Hepatocyte (in vitro differentiated cells): Measurements from ENCODE around the gene GPR141. TPM values are rescaled to one million over a fixed set of nuclear protein-coding genes. Genes with fewer than 3 reads are reported as not detected.

Experiments
- DNase-seq: peaks from one replicate; pipeline ENCODE4 v3.0.0-alpha.2; 2016; ENCODE audit warnings: low spot score
- H2AFZ ChIP-seq: fragments of 200-600 bp; sonication (generic); 2 replicates; pipeline ENCODE4 v1.6.0; 2016; ENCODE audit warnings: antibody characterized with exemption, mild to moderate bottlenecking
- H3K27ac ChIP-seq: fragments of 200-600 bp; sonication (generic); 2 replicates; pipeline ENCODE4 v1.5.1; 2016; ENCODE audit warnings: mild to moderate bottlenecking
- H3K27me3 ChIP-seq: fragments of 200-600 bp; sonication (generic); 2 replicates; pipeline ENCODE4 v1.6.1; 2016
- H3K36me3 ChIP-seq: fragments of 200-600 bp; sonication (generic); replicated peaks from 2 replicates; pipeline ENCODE4 v1.5.1; 2016; ENCODE audit warnings: low read depth; ENCODE audit not compliant: insufficient read depth
- H3K4me1 ChIP-seq: fragments of 200-600 bp; sonication (generic); 2 replicates; pipeline ENCODE4 v1.5.1; 2016; ENCODE audit warnings: mild to moderate bottlenecking, moderate library complexity; ENCODE audit not compliant: insufficient read depth
- H3K4me2 ChIP-seq: fragments of 200-600 bp; sonication (generic); 2 replicates; pipeline ENCODE4 v1.6.0; 2016
- H3K4me3 ChIP-seq: fragments of 200-600 bp; sonication (generic); 2 replicates; pipeline ENCODE4 v1.5.1; 2016; ENCODE audit warnings: mild to moderate bottlenecking
- H3K79me2 ChIP-seq: fragments of 200-600 bp; sonication (generic); 2 replicates; pipeline ENCODE4 v1.6.0; 2017; ENCODE audit warnings: mild to moderate bottlenecking
- H3K9me2 ChIP-seq: fragments of 200-600 bp; sonication (generic); replicated peaks from 2 replicates; pipeline ENCODE4 v1.6.0; 2017; ENCODE audit warnings: mild to moderate bottlenecking; ENCODE audit not compliant: insufficient read depth
- H3K9me3 ChIP-seq: fragments of 200-600 bp; sonication (generic); 2 replicates; pipeline ENCODE4 v1.5.1; 2016; ENCODE audit warnings: low read depth, mild to moderate bottlenecking
- H4K20me1 ChIP-seq: fragments of 200-600 bp; sonication (generic); 2 replicates; pipeline ENCODE4 v1.6.0; 2016; ENCODE audit warnings: mild to moderate bottlenecking; ENCODE audit not compliant: insufficient read depth, poor library complexity, severe bottlenecking
- EZH2 ChIP-seq: fragments of 200-600 bp; sonication (generic); IDR thresholded peaks from 2 replicates; pipeline ENCODE4 v1.6.1; 2016; ENCODE audit warnings: antibody characterized with exemption, mild to moderate bottlenecking, borderline replicate concordance
- EZH2phosphoT487 ChIP-seq: fragments of 200-600 bp; sonication (generic); IDR thresholded peaks from one replicate; pipeline ENCODE4 v1.6.1; 2018; ENCODE audit warnings: antibody characterized with exemption, mild to moderate bottlenecking, low read depth, moderate library complexity; ENCODE audit not compliant: unreplicated experiment, severe bottlenecking
- WGBS: methylation state at CpG from one replicate; pipeline ENCODE4 v1.1.6; 2016; ENCODE audit warnings: low lambda C conversion rate; ENCODE audit errors: missing lambda C conversion rate; 5-methylcytosine and 5-hydroxymethylcytosine counted together
- polyA plus RNA-seq: library from polyadenylated mRNA; unstranded; fragments of >200 nt; fragmentation: Nextera tagmentation; extraction: Ambion mirVana; gene quantifications from 2 replicates; pipeline ENCODE4 v1.2.1, GENCODE V29; 2016
- total RNA-seq: library from RNA; depleted of rRNA; stranded (reverse); fragments of >200 nt; gene quantifications from 2 replicates; pipeline ENCODE4 v1.2.3, GENCODE V29; 2014
- TF ChIP-seq, protein P1 (sequence below): fragments of 200-600 bp; sonication (generic); IDR thresholded peaks from 2 replicates; pipeline ENCODE4 v1.5.1; 2016; ENCODE audit warnings: antibody characterized with exemption, mild to moderate bottlenecking; ENCODE audit not compliant: poor library complexity

GPR141 gene
- total and polyA plus RNA-seq, 2 experiments from 2014 or later, result not detected

DNA sequence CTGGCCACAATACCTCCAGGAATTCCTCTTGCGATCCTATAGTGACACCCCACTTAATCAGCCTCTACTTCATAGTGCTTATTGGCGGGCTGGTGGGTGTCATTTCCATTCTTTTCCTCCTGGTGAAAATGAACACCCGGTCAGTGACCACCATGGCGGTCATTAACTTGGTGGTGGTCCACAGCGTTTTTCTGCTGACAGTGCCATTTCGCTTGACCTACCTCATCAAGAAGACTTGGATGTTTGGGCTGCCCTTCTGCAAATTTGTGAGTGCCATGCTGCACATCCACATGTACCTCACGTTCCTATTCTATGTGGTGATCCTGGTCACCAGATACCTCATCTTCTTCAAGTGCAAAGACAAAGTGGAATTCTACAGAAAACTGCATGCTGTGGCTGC lies 56.8 kb downstream of the GPR141 start:
- H3K9me3 ChIP-seq, result no peaks in the 10 kb centered on the region
- H3K9me2 ChIP-seq, result no peaks in the 10 kb centered on the region
- H4K20me1 ChIP-seq, result no peaks in the 10 kb centered on the region
- no peak overlapping the region for H3K4me2 ChIP-seq
- no peaks in the 10 kb centered on the region for H3K36me3 ChIP-seq
- 97% methylated on average over 7 of the region's 7 CpGs for WGBS
- no peak for DNase-seq
- no peak overlapping the region for H3K4me3 ChIP-seq
- no peak overlapping the region for H2AFZ ChIP-seq
- H3K79me2 ChIP-seq, result no peaks in the 10 kb centered on the region
- no peak overlapping the region for H3K27ac ChIP-seq
- H3K4me1 ChIP-seq, result no peaks in the 10 kb centered on the region
- no peaks in the 10 kb centered on the region for H3K27me3 ChIP-seq
- TF ChIP-seq EZH2, result no peak
- TF ChIP-seq EZH2phosphoT487, result no peak
- TF ChIP-seq, protein P1, sequence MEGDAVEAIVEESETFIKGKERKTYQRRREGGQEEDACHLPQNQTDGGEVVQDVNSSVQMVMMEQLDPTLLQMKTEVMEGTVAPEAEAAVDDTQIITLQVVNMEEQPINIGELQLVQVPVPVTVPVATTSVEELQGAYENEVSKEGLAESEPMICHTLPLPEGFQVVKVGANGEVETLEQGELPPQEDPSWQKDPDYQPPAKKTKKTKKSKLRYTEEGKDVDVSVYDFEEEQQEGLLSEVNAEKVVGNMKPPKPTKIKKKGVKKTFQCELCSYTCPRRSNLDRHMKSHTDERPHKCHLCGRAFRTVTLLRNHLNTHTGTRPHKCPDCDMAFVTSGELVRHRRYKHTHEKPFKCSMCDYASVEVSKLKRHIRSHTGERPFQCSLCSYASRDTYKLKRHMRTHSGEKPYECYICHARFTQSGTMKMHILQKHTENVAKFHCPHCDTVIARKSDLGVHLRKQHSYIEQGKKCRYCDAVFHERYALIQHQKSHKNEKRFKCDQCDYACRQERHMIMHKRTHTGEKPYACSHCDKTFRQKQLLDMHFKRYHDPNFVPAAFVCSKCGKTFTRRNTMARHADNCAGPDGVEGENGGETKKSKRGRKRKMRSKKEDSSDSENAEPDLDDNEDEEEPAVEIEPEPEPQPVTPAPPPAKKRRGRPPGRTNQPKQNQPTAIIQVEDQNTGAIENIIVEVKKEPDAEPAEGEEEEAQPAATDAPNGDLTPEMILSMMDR, result no peak

DNA sequence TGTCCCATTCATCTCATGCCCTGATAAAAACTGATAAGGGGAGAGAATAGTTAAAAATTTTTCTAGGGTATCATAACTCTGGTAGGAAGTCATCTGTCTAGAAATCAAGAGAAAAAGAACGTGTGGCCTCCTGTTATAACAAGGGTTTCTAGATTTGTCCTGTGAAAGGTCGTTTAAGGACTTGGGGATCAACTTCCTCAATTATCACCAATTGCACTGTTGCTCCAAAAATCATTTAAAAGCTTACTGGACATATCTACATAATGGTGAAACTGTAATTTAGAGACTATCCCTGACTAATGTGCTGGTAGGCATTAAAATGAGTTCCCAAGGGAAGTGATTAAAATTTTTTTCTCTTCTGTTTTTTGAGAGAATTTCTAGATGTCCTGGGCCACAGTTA lies 58.2 kb downstream of the GPR141 start:
- no peak overlapping the region for H3K4me2 ChIP-seq
- no peaks in the 10 kb centered on the region for H4K20me1 ChIP-seq
- no peaks in the 10 kb centered on the region for H3K27me3 ChIP-seq
- no peak for TF ChIP-seq EZH2phosphoT487
- TF ChIP-seq EZH2, result no peak
- TF ChIP-seq, protein P1, result no peak
- no peak overlapping the region for H3K27ac ChIP-seq
- no peak overlapping the region for H3K4me3 ChIP-seq
- H3K9me3 ChIP-seq, result no peaks in the 10 kb centered on the region
- H3K4me1 ChIP-seq, result no peaks in the 10 kb centered on the region
- DNase-seq, result no peak
- no peak overlapping the region for H2AFZ ChIP-seq
- no peaks in the 10 kb centered on the region for H3K79me2 ChIP-seq
- 78% methylated on average over 2 of the region's 2 CpGs for WGBS
- H3K9me2 ChIP-seq, result no peaks in the 10 kb centered on the region
- H3K36me3 ChIP-seq, result no peaks in the 10 kb centered on the region

DNA sequence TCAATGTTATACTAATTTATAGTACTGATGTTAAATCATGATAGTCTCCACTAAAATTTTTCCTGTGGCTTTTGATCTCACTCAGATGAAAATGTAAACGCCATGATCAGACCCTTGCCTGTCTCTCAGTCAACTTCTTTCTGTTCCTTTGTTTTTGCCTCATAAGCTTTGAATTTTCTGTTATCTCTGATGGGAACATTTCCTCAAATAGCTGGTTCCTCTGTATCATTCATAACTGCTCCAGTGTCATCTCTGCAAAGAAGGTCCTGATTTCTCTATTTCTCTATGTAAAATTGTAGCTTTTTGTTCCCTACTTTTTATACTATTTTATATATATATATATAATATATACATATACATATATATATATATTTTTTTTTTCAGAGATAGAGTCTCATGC lies 67.5 kb downstream of the GPR141 start:
- no peaks in the 10 kb centered on the region for H4K20me1 ChIP-seq
- no peak for TF ChIP-seq EZH2phosphoT487
- TF ChIP-seq EZH2, result no peak
- TF ChIP-seq, protein P1, result no peak
- no peaks in the 10 kb centered on the region for H3K9me2 ChIP-seq
- H3K79me2 ChIP-seq, result no peaks in the 10 kb centered on the region
- H3K4me1 ChIP-seq, result no peaks in the 10 kb centered on the region
- H3K36me3 ChIP-seq, result no peaks in the 10 kb centered on the region
- H2AFZ ChIP-seq, result no peak overlapping the region
- WGBS, result 91% methylated on average over 1 of the region's 1 CpG
- DNase-seq, result no peak
- H3K27me3 ChIP-seq, result no peaks in the 10 kb centered on the region
- no peak overlapping the region for H3K4me3 ChIP-seq
- H3K27ac ChIP-seq, result no peak overlapping the region
- H3K9me3 ChIP-seq, result no peaks in the 10 kb centered on the region
- no peak overlapping the region for H3K4me2 ChIP-seq
